ENCODE data around the gene NADK2. TPM values are rescaled to one million over a fixed set of nuclear protein-coding genes. Genes with fewer than 3 reads are reported as not detected.

Gene NADK2
- total and polyA plus RNA-seq, 4 donors, result 73.6 to 178 (median 88.0) TPM

- Histone ChIP-seq H3K9me3 (ENCODE audit: control insufficient read depth in 4 of 4, low read length in 3 of 4) (no peaks in the 10 kb centered on the region), H3K4me1 (ENCODE audit: control insufficient read depth in 4 of 4, insufficient read depth in 4 of 4, low read length in 3 of 4) (peaks cover 4 to 32% (median 25%) of the 10 kb centered on the region in 4 donors)
- WGBS, result under 1% methylated on average over 81 of the region's 81 CpGs
These were observed 90.0 kb downstream of the NADK2 start, which contains the start of the genes LMBRD2 and SKP2 for GRCh38 chr5:36151434-36152323. TSS of gene LMBRD2 (minus strand) at chr5:36151887. CDS start at chr5:36143349, 8,538 bp downstream. TSS of gene SKP2 (plus strand) at chr5:36152111. CDS start at chr5:36152263, 152 bp downstream.

More at GRCh38 chr5:36151434-36152323, 90.0 kb downstream of the NADK2 start, which contains the start of the genes LMBRD2 and SKP2:
- Histone ChIP-seq H3K9ac (ENCODE audit: low read depth in 1 of 2, low read length in 2 of 2) (peak within 1 kb of the TSS; percentile 63 to 88), H3K4me3 (ENCODE audit: low read depth in 1 of 3, low read length in 3 of 3) (peak within 1 kb of the TSS; percentile 81 to 95 (median 82)), H3K36me3 (ENCODE audit: control insufficient read depth in 4 of 4, insufficient read depth in 3 of 4, low read depth in 1 of 4, low read length in 3 of 4) (peaks cover 0 to 5% (median 4%) of the 10 kb centered on the region in 4 donors), H3K27ac (ENCODE audit: low read depth in 1 of 2, low read length in 2 of 2) (peak within 1 kb of the TSS; percentile 62 to 64), H3K27me3 (ENCODE audit: control insufficient read depth in 4 of 4, insufficient read depth in 4 of 4, low read length in 3 of 4) (no peaks in the 10 kb centered on the region)
- peak; percentile 74 for TF ChIP-seq SP1 (IDR thresholded peaks at IDR 0.05)
- peak in 1 of 2 donors; percentile 52 for TF ChIP-seq EGR1 (IDR thresholded peaks at IDR 0.05; ENCODE audit: low read depth in 2 of 2)
- TF ChIP-seq RAD21 (IDR thresholded peaks at IDR 0.05), result peak in 1 of 2 donors; percentile 54
- TF ChIP-seq NR2F2 (IDR thresholded peaks at IDR 0.05), result no peak
- TF ChIP-seq CTCF (IDR thresholded peaks at IDR 0.05; ENCODE audit: low read depth, low read length, missing input control), result no peak
- peak; percentile 66 for TF ChIP-seq TAF1 (conservative IDR thresholded peaks at IDR 0.05)
- TF ChIP-seq HNF4G (IDR thresholded peaks at IDR 0.05), result no peak
- no peak for TF ChIP-seq JUND (IDR thresholded peaks at IDR 0.05)
- TF ChIP-seq REST (IDR thresholded peaks at IDR 0.05), result peak; percentile 65
- peak; percentile 96 for TF ChIP-seq YY1 (IDR thresholded peaks at IDR 0.05)
- peak in 1 of 2 donors; percentile 52 for TF ChIP-seq RXRA (IDR thresholded peaks at IDR 0.05)
- TF ChIP-seq HNF4A (conservative IDR thresholded peaks at IDR 0.05), result peak; percentile 43 to 48
- TF ChIP-seq MAX (IDR thresholded peaks at IDR 0.05), result peak; percentile 78
- TF ChIP-seq ATF3 (IDR thresholded peaks at IDR 0.05), result no peak
- no peak for TF ChIP-seq FOXA1 (IDR thresholded peaks at IDR 0.05)
- TF ChIP-seq FOXA2 (IDR thresholded peaks at IDR 0.05), result no peak
- peak; percentile 54 to 94 for TF ChIP-seq GABPA (IDR thresholded peaks at IDR 0.05 in 1 of 2, conservative IDR thresholded peaks at IDR 0.05 in 1 of 2)
- peak; percentile 93 for TF ChIP-seq ZBTB33 (IDR thresholded peaks at IDR 0.05)
- DNase-seq (ENCODE audit: low spot score), result peak; percentile 97
